ENCODE measurements around the gene BMPR1A. TPM values are rescaled to one million over a fixed set of nuclear protein-coding genes. Genes with fewer than 3 reads are reported as not detected.

Gene BMPR1A
- polyA plus RNA-seq, 4 donors = 64.5 to 79.4 (median 71.1) TPM

GRCh38 chr10:86758189-86759072, 2.0 kb downstream of the BMPR1A start:
- no peak for DNase-seq (ENCODE audit: low read depth in 4 of 4, low spot score in 2 of 4)

- no peak for DNase-seq (ENCODE audit: low read depth in 4 of 4, low spot score in 2 of 4)
These were observed 2.8 kb downstream of the BMPR1A start for GRCh38 chr10:86759073-86759672.

- no peak for DNase-seq (ENCODE audit: low read depth in 4 of 4, low spot score in 2 of 4)
These were observed 7.0 kb downstream of the BMPR1A start for GRCh38 chr10:86763404-86763803.

- no peak for DNase-seq (ENCODE audit: low read depth in 4 of 4, low spot score in 2 of 4)
These were observed 9.1 kb downstream of the BMPR1A start for GRCh38 chr10:86765548-86765947.

- DNase-seq (ENCODE audit: low read depth in 4 of 4, low spot score in 2 of 4) = no peak
These were observed 12.1 kb downstream of the BMPR1A start for GRCh38 chr10:86768412-86769062.

- no peak for DNase-seq (ENCODE audit: low read depth in 4 of 4, low spot score in 2 of 4)
These were observed 13.6 kb downstream of the BMPR1A start for GRCh38 chr10:86769991-86770390.

- no peak for DNase-seq (ENCODE audit: low read depth in 4 of 4, low spot score in 2 of 4)
These were observed 14.1 kb downstream of the BMPR1A start for GRCh38 chr10:86770412-86770960.

- DNase-seq (ENCODE audit: low read depth in 4 of 4, low spot score in 2 of 4) = no peak
These were observed 17.1 kb downstream of the BMPR1A start for GRCh38 chr10:86773498-86773897.

- DNase-seq (ENCODE audit: low read depth in 4 of 4, low spot score in 2 of 4) = no peak
These were observed 18.8 kb downstream of the BMPR1A start for GRCh38 chr10:86775056-86775869.

- DNase-seq (ENCODE audit: low read depth in 4 of 4, low spot score in 2 of 4) = no peak
These were observed 19.4 kb downstream of the BMPR1A start for GRCh38 chr10:86775870-86776180.

GRCh38 chr10:86779220-86780017, 23.0 kb downstream of the BMPR1A start:
- no peak for DNase-seq (ENCODE audit: low read depth in 4 of 4, low spot score in 2 of 4)

GRCh38 chr10:86782701-86783418, 26.4 kb downstream of the BMPR1A start:
- DNase-seq (ENCODE audit: low read depth in 4 of 4, low spot score in 2 of 4) = no peak

- DNase-seq (ENCODE audit: low read depth in 4 of 4, low spot score in 2 of 4) = no peak
These were observed 28.6 kb downstream of the BMPR1A start for GRCh38 chr10:86785037-86785436.

GRCh38 chr10:86785968-86786367, 29.5 kb downstream of the BMPR1A start:
- no peak for DNase-seq (ENCODE audit: low read depth in 4 of 4, low spot score in 2 of 4)

GRCh38 chr10:86786368-86786767, 29.9 kb downstream of the BMPR1A start:
- peak in 1 of 4 donors; percentile 28 for DNase-seq (ENCODE audit: low read depth in 4 of 4, low spot score in 2 of 4)

GRCh38 chr10:86790394-86790793, 34.0 kb downstream of the BMPR1A start:
- no peak for DNase-seq (ENCODE audit: low read depth in 4 of 4, low spot score in 2 of 4)

- no peak for DNase-seq (ENCODE audit: low read depth in 4 of 4, low spot score in 2 of 4)
These were observed 36.2 kb downstream of the BMPR1A start for GRCh38 chr10:86792461-86793167.

GRCh38 chr10:86793696-86794095, 37.3 kb downstream of the BMPR1A start:
- no peak for DNase-seq (ENCODE audit: low read depth in 4 of 4, low spot score in 2 of 4)
